Karpas-422 (cell line): Measurements from ENCODE around the gene RTP3. TPM values are rescaled to one million over a fixed set of nuclear protein-coding genes. Genes with fewer than 3 reads are reported as not detected.

Experiments
- DNase-seq: peaks from one replicate; pipeline ENCODE4 v3.0.0-alpha.2; 2015
- H2AFZ ChIP-seq: fragments of 200-600 bp; sonication (generic); 2 replicates; pipeline ENCODE4 v1.6.1; 2014; ENCODE audit warnings: antibody characterized with exemption, low read length, mixed read lengths
- H3K27ac ChIP-seq: fragments of 200-600 bp; sonication (generic); 2 replicates; pipeline ENCODE4 v1.5.1; 2014; ENCODE audit warnings: mild to moderate bottlenecking, low read length, moderate library complexity
- H3K27me3 ChIP-seq: fragments of 200-600 bp; sonication (generic); 2 replicates; pipeline ENCODE4 v1.6.1; 2014; ENCODE audit warnings: low read length, mixed read lengths
- H3K36me3 ChIP-seq: fragments of 200-600 bp; sonication (generic); 2 replicates; pipeline ENCODE4 v1.6.1; 2014; ENCODE audit warnings: low read length, mixed read lengths; ENCODE audit not compliant: insufficient read depth
- H3K4me1 ChIP-seq: fragments of 200-600 bp; sonication (generic); 2 replicates; pipeline ENCODE4 v1.6.1; 2014; ENCODE audit warnings: mild to moderate bottlenecking, low read length, mixed read lengths
- H3K4me2 ChIP-seq: fragments of 200-600 bp; sonication (generic); 2 replicates; pipeline ENCODE4 v1.6.1; 2014; ENCODE audit warnings: low read length, low read depth, mild to moderate bottlenecking; ENCODE audit not compliant: poor library complexity, severe bottlenecking
- H3K4me3 ChIP-seq: fragments of 200-600 bp; sonication (generic); 2 replicates; pipeline ENCODE4 v1.5.1; 2014; ENCODE audit warnings: mild to moderate bottlenecking, antibody characterized with exemption, low read length, mixed read lengths
- H3K79me2 ChIP-seq: fragments of 200-600 bp; sonication (generic); 2 replicates; pipeline ENCODE4 v1.6.1; 2014; ENCODE audit warnings: mild to moderate bottlenecking, low read length, mixed read lengths
- H3K9ac ChIP-seq: fragments of 200-600 bp; sonication (generic); 2 replicates; pipeline ENCODE4 v1.6.0; 2014; ENCODE audit warnings: low read length
- H3K9me2 ChIP-seq: fragments of 200-600 bp; sonication (generic), shearing (Covaris generic); replicated peaks from 2 replicates; pipeline ENCODE4 v1.6.0; 2014; ENCODE audit warnings: mild to moderate bottlenecking, low read length, moderate library complexity; ENCODE audit not compliant: insufficient read depth
- H3K9me3 ChIP-seq: fragments of 300-700, 200-600 bp; sonication (generic); 2 replicates; pipeline ENCODE4 v1.6.1; 2014; ENCODE audit warnings: low read length, mixed read lengths
- H4K20me1 ChIP-seq: fragments of 200-600 bp; sonication (generic); 2 replicates; pipeline ENCODE4 v1.6.1; 2014; ENCODE audit warnings: mild to moderate bottlenecking, antibody characterized with exemption, low read length, low read depth; ENCODE audit not compliant: insufficient read depth
- total RNA-seq: library from RNA; depleted of rRNA; stranded (reverse); fragments of >200 nt; shearing (Covaris generic); gene quantifications from 2 replicates; pipeline ENCODE4 v1.2.3, GENCODE V29; 2014; ENCODE audit warnings: low replicate concordance

RTP3 gene
- total RNA-seq, 1 experiment from 2014 or later, result not detected

GRCh38 chr3:46483825-46484224 lies 14.0 kb upstream of the RTP3 start:
- H3K4me3 ChIP-seq, result no peak overlapping the region
- no peaks in the 10 kb centered on the region for H3K9me2 ChIP-seq
- no peaks in the 10 kb centered on the region for H3K79me2 ChIP-seq
- H4K20me1 ChIP-seq, result 0 out of 2 replicates have a peak, but pooled peaks cover 2% of the 10 kb centered on the region
- no peaks in the 10 kb centered on the region for H3K27me3 ChIP-seq
- DNase-seq, result no peak
- no peak overlapping the region for H3K27ac ChIP-seq
- H3K4me1 ChIP-seq, result peaks cover under 1% of the 10 kb centered on the region; the same call in 1 of the 2 replicates
- no peaks in the 10 kb centered on the region for H3K9me3 ChIP-seq
- H3K36me3 ChIP-seq, result no peaks in the 10 kb centered on the region
- no peak overlapping the region for H3K9ac ChIP-seq
- no peak overlapping the region for H2AFZ ChIP-seq
- H3K4me2 ChIP-seq, result no peak overlapping the region

GRCh38 chr3:46484388-46484787 lies 13.4 kb upstream of the RTP3 start:
- H4K20me1 ChIP-seq, result 0 out of 2 replicates have a peak, but pooled peaks cover 2% of the 10 kb centered on the region
- H3K27ac ChIP-seq, result no peak overlapping the region
- H2AFZ ChIP-seq, result no peak overlapping the region
- no peaks in the 10 kb centered on the region for H3K27me3 ChIP-seq
- no peaks in the 10 kb centered on the region for H3K36me3 ChIP-seq
- H3K9ac ChIP-seq, result no peak overlapping the region
- no peak for DNase-seq
- H3K79me2 ChIP-seq, result no peaks in the 10 kb centered on the region
- peaks cover 4% of the 10 kb centered on the region; the same call in 1 of the 2 replicates for H3K4me1 ChIP-seq
- H3K9me3 ChIP-seq, result no peaks in the 10 kb centered on the region
- H3K4me2 ChIP-seq, result no peak overlapping the region
- H3K9me2 ChIP-seq, result no peaks in the 10 kb centered on the region
- no peak overlapping the region for H3K4me3 ChIP-seq

- no peak overlapping the region for H2AFZ ChIP-seq
- H3K79me2 ChIP-seq, result no peaks in the 10 kb centered on the region
- no peaks in the 10 kb centered on the region for H3K9me3 ChIP-seq
- H3K9ac ChIP-seq, result no peak overlapping the region
- H3K36me3 ChIP-seq, result no peaks in the 10 kb centered on the region
- H3K27ac ChIP-seq, result no peak overlapping the region
- 0 out of 2 replicates have a peak, but pooled peaks cover 2% of the 10 kb centered on the region for H4K20me1 ChIP-seq
- H3K4me1 ChIP-seq, result peaks cover 4% of the 10 kb centered on the region; the same call in 1 of the 2 replicates
- no peaks in the 10 kb centered on the region for H3K27me3 ChIP-seq
- H3K4me2 ChIP-seq, result no peak overlapping the region
- no peak overlapping the region for H3K4me3 ChIP-seq
- H3K9me2 ChIP-seq, result no peaks in the 10 kb centered on the region
- DNase-seq, result no peak
Measured at GRCh38 chr3:46484911-46485778, 12.6 kb upstream of the RTP3 start.

GRCh38 chr3:46485779-46486175 lies 12.0 kb upstream of the RTP3 start:
- no peak for DNase-seq
- no peaks in the 10 kb centered on the region for H3K36me3 ChIP-seq
- H4K20me1 ChIP-seq, result 0 out of 2 replicates have a peak, but pooled peaks cover 2% of the 10 kb centered on the region
- H3K27me3 ChIP-seq, result no peaks in the 10 kb centered on the region
- no peak overlapping the region for H3K9ac ChIP-seq
- H3K4me2 ChIP-seq, result no peak overlapping the region
- no peaks in the 10 kb centered on the region for H3K9me3 ChIP-seq
- no peaks in the 10 kb centered on the region for H3K9me2 ChIP-seq
- H2AFZ ChIP-seq, result no peak overlapping the region
- no peaks in the 10 kb centered on the region for H3K79me2 ChIP-seq
- no peak overlapping the region for H3K4me3 ChIP-seq
- H3K27ac ChIP-seq, result no peak overlapping the region
- H3K4me1 ChIP-seq, result peaks cover 4% of the 10 kb centered on the region; the same call in 1 of the 2 replicates

GRCh38 chr3:46488735-46489361 lies 8.9 kb upstream of the RTP3 start:
- no peak overlapping the region for H3K9ac ChIP-seq
- H3K9me3 ChIP-seq, result no peaks in the 10 kb centered on the region
- H3K79me2 ChIP-seq, result no peaks in the 10 kb centered on the region
- peaks cover 4% of the 10 kb centered on the region; the same call in 1 of the 2 replicates for H3K4me1 ChIP-seq
- H4K20me1 ChIP-seq, result 0 out of 2 replicates have a peak, but pooled peaks cover 2% of the 10 kb centered on the region
- peak; percentile 97 for DNase-seq
- H2AFZ ChIP-seq, result no peak overlapping the region
- H3K27ac ChIP-seq, result no peak overlapping the region
- H3K27me3 ChIP-seq, result no peaks in the 10 kb centered on the region
- H3K4me3 ChIP-seq, result no peak overlapping the region
- H3K4me2 ChIP-seq, result no peak overlapping the region
- no peaks in the 10 kb centered on the region for H3K9me2 ChIP-seq
- no peaks in the 10 kb centered on the region for H3K36me3 ChIP-seq

GRCh38 chr3:46489381-46489780 lies 8.4 kb upstream of the RTP3 start:
- Histone ChIP-seq H3K9ac (no peak overlapping the region), H3K9me2 (no peaks in the 10 kb centered on the region), H3K79me2 (no peaks in the 10 kb centered on the region), H2AFZ (no peak overlapping the region), H3K4me1 (peaks cover 4% of the 10 kb centered on the region; the same call in 1 of the 2 replicates), H4K20me1 (no peaks in the 10 kb centered on the region), H3K27me3 (no peaks in the 10 kb centered on the region), H3K9me3 (no peaks in the 10 kb centered on the region), H3K4me3 (no peak overlapping the region), H3K36me3 (no peaks in the 10 kb centered on the region), H3K27ac (no peak overlapping the region), H3K4me2 (no peak overlapping the region)
- DNase-seq, result no peak

- Histone ChIP-seq H2AFZ (no peak overlapping the region), H3K27me3 (no peaks in the 10 kb centered on the region), H3K79me2 (no peaks in the 10 kb centered on the region), H3K4me3 (no peak overlapping the region), H3K9ac (no peak overlapping the region), H3K9me2 (no peaks in the 10 kb centered on the region), H3K36me3 (no peaks in the 10 kb centered on the region), H3K9me3 (no peaks in the 10 kb centered on the region), H3K4me1 (peaks cover 4% of the 10 kb centered on the region; the same call in 1 of the 2 replicates), H3K4me2 (no peak overlapping the region), H4K20me1 (no peaks in the 10 kb centered on the region), H3K27ac (no peak overlapping the region)
- DNase-seq, result no peak
Measured at GRCh38 chr3:46489875-46490274, 7.9 kb upstream of the RTP3 start.
